GM12891 (cell line): ENCODE results near the gene SDR39U1.

Source experiments
- DNase-seq: peaks from one replicate; pipeline ENCODE4 v3.0.0; 2011; ENCODE audit warnings: low spot score; ENCODE audit not compliant: insufficient read length
- FAIRE-seq: peaks from 2 replicates; lab custom pipeline; 2011; peaks lifted over from hg19 to GRCh38; lab: Jason Lieb, UNC
- PAX5 ChIP-seq: IDR thresholded peaks from 2 replicates; pipeline ENCODE4 v1.6.1; 2011; ENCODE audit warnings: low read length, moderate library complexity, mild to moderate bottlenecking; ENCODE audit not compliant: insufficient read depth, severe bottlenecking
- POLR2A ChIP-seq: IDR thresholded peaks from 2 replicates; pipeline ENCODE4 v1.6.1; 2011; ENCODE audit warnings: low read depth, low read length, control low read depth
- POLR2AphosphoS5 ChIP-seq: IDR thresholded peaks from 2 replicates; pipeline ENCODE4 v1.6.1; 2011; ENCODE audit warnings: low read depth, low read length, control low read depth
- POU2F2 ChIP-seq: IDR thresholded peaks from 2 replicates; pipeline ENCODE4 v1.6.1; 2011; ENCODE audit warnings: low read depth, mild to moderate bottlenecking, control low read depth, low read length, moderate library complexity
- SPI1 ChIP-seq: IDR thresholded peaks from 2 replicates; pipeline ENCODE4 v1.6.1; 2011; ENCODE audit warnings: low read depth, low read length, control low read depth
- TAF1 ChIP-seq: IDR thresholded peaks from 2 replicates; pipeline ENCODE4 v1.6.1; 2011; ENCODE audit warnings: low read depth, low read length, control low read depth

SDR39U1 gene

GRCh38 chr14:24441904-24442239 is 704 bp downstream of the SDR39U1 start:
- no peak for DNase-seq

GRCh38 chr14:24441485-24441884 is 1.1 kb downstream of the SDR39U1 start:
- no peak for DNase-seq
- no peak for FAIRE-seq
- no peak for TF ChIP-seq SPI1
- no peak for TF ChIP-seq POU2F2
- no peak for TF ChIP-seq POLR2A
- TF ChIP-seq PAX5: no peak

More at GRCh38 chr14:24441904-24442239, 704 bp downstream of the SDR39U1 start:
- TF ChIP-seq POU2F2 (no peak), TAF1 (no peak), SPI1 (no peak)
- no peak for FAIRE-seq

- no peak for DNase-seq
- FAIRE-seq: no peak
- TF ChIP-seq POLR2A (peak; percentile 49; the same call in 1 of the 2 replicates), PAX5 (no peak), POLR2AphosphoS5 (peak; percentile 9; the same call in 1 of the 2 replicates)
Measured at GRCh38 chr14:24440606-24441399, 1.8 kb downstream of the SDR39U1 start.

GRCh38 chr14:24439830-24440605 is 2.6 kb downstream of the SDR39U1 start:
- FAIRE-seq: no peak
- no peak for TF ChIP-seq SPI1
- peak; percentile 29; the same call in 1 of the 2 replicates for TF ChIP-seq POLR2AphosphoS5
- peak; percentile 60; the same call in 1 of the 2 replicates for TF ChIP-seq POLR2A

GRCh38 chr14:24439257-24439656 is 3.3 kb downstream of the SDR39U1 start:
- no peak for FAIRE-seq
- DNase-seq: no peak
- no peak for TF ChIP-seq PAX5

More at GRCh38 chr14:24439830-24440605, 2.6 kb downstream of the SDR39U1 start:
- DNase-seq: no peak

- DNase-seq (no peak), FAIRE-seq (no peak)
- TF ChIP-seq POLR2A: peak; percentile 49; the same call in 1 of the 2 replicates
- TF ChIP-seq PAX5: no peak
Measured at GRCh38 chr14:24438223-24439097, 4.1 kb downstream of the SDR39U1 start.

GRCh38 chr14:24437736-24438067 is 4.9 kb downstream of the SDR39U1 start:
- no peak for TF ChIP-seq SPI1
- TF ChIP-seq POLR2AphosphoS5: peak; percentile 70; the same call in 1 of the 2 replicates
- no peak for TF ChIP-seq POU2F2
- TF ChIP-seq PAX5: no peak
- no peak for TF ChIP-seq TAF1
- peak; percentile 53 for TF ChIP-seq POLR2A
- DNase-seq: no peak
- FAIRE-seq: no peak

- DNase-seq: no peak
- TF ChIP-seq SPI1: no peak
- TF ChIP-seq POLR2AphosphoS5: no peak
- no peak for TF ChIP-seq PAX5
- no peak for FAIRE-seq
Measured at GRCh38 chr14:24437020-24437735, 5.4 kb downstream of the SDR39U1 start.

- TF ChIP-seq POLR2AphosphoS5 (no peak), TAF1 (no peak), POLR2A (no peak), POU2F2 (no peak)
- DNase-seq (no peak), FAIRE-seq (peak; percentile 41)
Measured at GRCh38 chr14:24436355-24437019, 6.1 kb downstream of the SDR39U1 start.
